Neural cell (in vitro differentiated cells): ENCODE results near the gene LPP.

ENCODE experiments used
- EP300 ChIP-seq: fragments of 450-650 bp; conservative IDR thresholded peaks from 2 replicates; pipeline ENCODE4 v1.6.1; 2014; ENCODE audit warnings: antibody characterized with exemption, mild to moderate bottlenecking, moderate library complexity; ENCODE audit not compliant: poor library complexity, severe bottlenecking
- EZH2 ChIP-seq: fragments of 200-600, 300-800 bp; shearing (Covaris generic), sonication (generic); IDR thresholded peaks from 2 replicates; pipeline ENCODE4 v1.6.1; 2014; ENCODE audit warnings: antibody characterized with exemption, low read length, borderline replicate concordance, mild to moderate bottlenecking; ENCODE audit not compliant: insufficient read depth, poor library complexity, severe bottlenecking
- MXI1 ChIP-seq: fragments of 450-650 bp; conservative IDR thresholded peaks from 2 replicates; pipeline ENCODE4 v1.6.1; 2014; ENCODE audit warnings: antibody characterized with exemption, mild to moderate bottlenecking; ENCODE audit not compliant: poor library complexity, severe bottlenecking
- POLR2AphosphoS5 ChIP-seq: IDR thresholded peaks from 2 replicates; pipeline ENCODE4 v1.6.1; 2012
- RAD21 ChIP-seq: fragments of 450-650 bp; conservative IDR thresholded peaks from 2 replicates; pipeline ENCODE4 v1.6.1; 2014; ENCODE audit warnings: antibody characterized with exemption, mild to moderate bottlenecking, moderate library complexity
- SMC3 ChIP-seq: fragments of 450-650 bp; conservative IDR thresholded peaks from 2 replicates; pipeline ENCODE4 v1.6.1; 2014; ENCODE audit warnings: antibody characterized with exemption, mild to moderate bottlenecking, moderate library complexity; ENCODE audit not compliant: poor library complexity
- TAF1 ChIP-seq: IDR thresholded peaks from 2 replicates; pipeline ENCODE4 v1.6.1; 2012; ENCODE audit warnings: low read depth
- TF ChIP-seq, protein P1 (sequence below): fragments of 450-650 bp; IDR thresholded peaks from 2 replicates; pipeline ENCODE4 v1.5.1; 2014; ENCODE audit warnings: antibody characterized with exemption, mild to moderate bottlenecking, moderate library complexity; ENCODE audit not compliant: poor library complexity, severe bottlenecking

DNA sequence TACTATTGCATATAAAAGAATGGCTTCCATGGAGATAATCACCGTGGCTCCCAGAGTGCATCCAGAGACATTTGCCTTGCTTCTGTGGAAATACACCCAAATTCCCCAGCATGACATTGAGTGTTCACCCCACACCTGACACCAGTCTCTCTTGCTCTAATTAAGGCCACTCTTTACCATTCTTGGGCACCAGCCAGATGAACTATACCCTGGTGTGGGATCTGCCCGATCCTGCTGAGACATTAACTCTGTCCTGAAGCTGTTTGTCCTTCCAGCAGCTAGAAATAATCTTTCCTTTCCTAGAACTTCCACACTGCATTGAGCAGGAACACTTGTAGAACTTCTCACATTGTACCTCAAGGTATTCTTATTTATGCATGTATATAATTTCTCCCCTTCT lies 105.2 kb downstream of the LPP start:
- TF ChIP-seq, protein P1, sequence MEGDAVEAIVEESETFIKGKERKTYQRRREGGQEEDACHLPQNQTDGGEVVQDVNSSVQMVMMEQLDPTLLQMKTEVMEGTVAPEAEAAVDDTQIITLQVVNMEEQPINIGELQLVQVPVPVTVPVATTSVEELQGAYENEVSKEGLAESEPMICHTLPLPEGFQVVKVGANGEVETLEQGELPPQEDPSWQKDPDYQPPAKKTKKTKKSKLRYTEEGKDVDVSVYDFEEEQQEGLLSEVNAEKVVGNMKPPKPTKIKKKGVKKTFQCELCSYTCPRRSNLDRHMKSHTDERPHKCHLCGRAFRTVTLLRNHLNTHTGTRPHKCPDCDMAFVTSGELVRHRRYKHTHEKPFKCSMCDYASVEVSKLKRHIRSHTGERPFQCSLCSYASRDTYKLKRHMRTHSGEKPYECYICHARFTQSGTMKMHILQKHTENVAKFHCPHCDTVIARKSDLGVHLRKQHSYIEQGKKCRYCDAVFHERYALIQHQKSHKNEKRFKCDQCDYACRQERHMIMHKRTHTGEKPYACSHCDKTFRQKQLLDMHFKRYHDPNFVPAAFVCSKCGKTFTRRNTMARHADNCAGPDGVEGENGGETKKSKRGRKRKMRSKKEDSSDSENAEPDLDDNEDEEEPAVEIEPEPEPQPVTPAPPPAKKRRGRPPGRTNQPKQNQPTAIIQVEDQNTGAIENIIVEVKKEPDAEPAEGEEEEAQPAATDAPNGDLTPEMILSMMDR, result no peak
- TF ChIP-seq EP300 (no peak), EZH2 (no peak), POLR2AphosphoS5 (no peak), SMC3 (no peak), TAF1 (no peak), RAD21 (no peak), MXI1 (no peak)
